ENCODE results near the gene HCK. TPM values are rescaled to one million over a fixed set of nuclear protein-coding genes. Genes with fewer than 3 reads are reported as not detected.

Gene HCK
- total RNA-seq, 2 experiments from 2014 or later: 0.67 to 1.0 TPM

DNA sequence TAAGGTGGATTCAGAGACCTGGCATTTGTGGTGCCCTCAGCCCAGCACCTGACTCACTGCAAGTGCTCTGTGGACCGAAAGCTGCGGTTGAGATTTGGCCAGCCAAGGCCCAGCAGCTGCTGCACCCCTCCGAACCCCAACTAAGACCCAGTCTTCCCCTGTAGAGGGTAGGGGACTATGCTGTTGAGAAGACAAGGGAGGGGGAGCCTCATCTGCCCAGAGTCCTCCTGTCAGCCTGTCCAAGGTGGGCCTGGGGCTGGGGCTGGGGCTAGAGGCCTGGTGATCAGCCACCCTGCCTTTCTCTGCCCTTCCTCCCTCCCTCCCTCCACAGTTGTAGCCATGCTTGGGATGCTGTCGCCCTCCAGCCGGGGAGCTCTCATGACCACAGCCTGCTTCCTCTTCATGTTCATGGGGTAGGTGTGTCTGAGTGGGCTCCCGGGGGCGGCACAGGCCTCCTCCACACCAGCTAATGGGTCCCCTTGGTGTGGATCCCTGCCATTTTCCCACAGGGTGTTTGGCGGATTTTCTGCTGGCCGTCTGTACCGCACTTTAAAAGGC lies 98.3 kb downstream of the HCK start:
- CTCF ChIA-PET: no interaction called here
- no peaks in the 10 kb centered on the region for H3K4me1 ChIP-seq (ENCODE audit: insufficient read depth, low read length)
- H3K27ac ChIP-seq (ENCODE audit: low read depth in 1 of 2, low read length in 2 of 2): no peak overlapping the region
- no peak for DNase-seq
- peaks cover 65% of the 10 kb centered on the region for H3K36me3 ChIP-seq (ENCODE audit: insufficient read depth, low read length)
- no peaks in the 10 kb centered on the region for H3K9me3 ChIP-seq (ENCODE audit: control insufficient read depth in 1 of 2, insufficient read depth in 1 of 2, low read length in 2 of 2)
- no peak overlapping the region for H3K4me3 Mint-ChIP-seq
- H3K27ac Mint-ChIP-seq: no peak overlapping the region
- POLR2A ChIA-PET: no interaction called here
- H3K27me3 ChIP-seq (ENCODE audit: control insufficient read depth in 1 of 2, insufficient read depth in 2 of 2, low read length in 2 of 2): no peaks in the 10 kb centered on the region
- no peak for ATAC-seq (ENCODE audit: poor library complexity)
- TF ChIP-seq, protein P1, sequence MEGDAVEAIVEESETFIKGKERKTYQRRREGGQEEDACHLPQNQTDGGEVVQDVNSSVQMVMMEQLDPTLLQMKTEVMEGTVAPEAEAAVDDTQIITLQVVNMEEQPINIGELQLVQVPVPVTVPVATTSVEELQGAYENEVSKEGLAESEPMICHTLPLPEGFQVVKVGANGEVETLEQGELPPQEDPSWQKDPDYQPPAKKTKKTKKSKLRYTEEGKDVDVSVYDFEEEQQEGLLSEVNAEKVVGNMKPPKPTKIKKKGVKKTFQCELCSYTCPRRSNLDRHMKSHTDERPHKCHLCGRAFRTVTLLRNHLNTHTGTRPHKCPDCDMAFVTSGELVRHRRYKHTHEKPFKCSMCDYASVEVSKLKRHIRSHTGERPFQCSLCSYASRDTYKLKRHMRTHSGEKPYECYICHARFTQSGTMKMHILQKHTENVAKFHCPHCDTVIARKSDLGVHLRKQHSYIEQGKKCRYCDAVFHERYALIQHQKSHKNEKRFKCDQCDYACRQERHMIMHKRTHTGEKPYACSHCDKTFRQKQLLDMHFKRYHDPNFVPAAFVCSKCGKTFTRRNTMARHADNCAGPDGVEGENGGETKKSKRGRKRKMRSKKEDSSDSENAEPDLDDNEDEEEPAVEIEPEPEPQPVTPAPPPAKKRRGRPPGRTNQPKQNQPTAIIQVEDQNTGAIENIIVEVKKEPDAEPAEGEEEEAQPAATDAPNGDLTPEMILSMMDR (IDR thresholded peaks at IDR 0.05): no peak
- intact Hi-C loops (cut with DNase I, micrococcal nuclease): no loop called here
- H3K9me3 Mint-ChIP-seq: no peaks in the 10 kb centered on the region
- no peak overlapping the region for H3K4me3 ChIP-seq (ENCODE audit: low read length)
- H3K36me3 Mint-ChIP-seq (ENCODE audit: low read depth): peaks cover 80% of the 10 kb centered on the region
- H3K27me3 Mint-ChIP-seq: no peaks in the 10 kb centered on the region
- H3K4me1 Mint-ChIP-seq (ENCODE audit: low read depth): no peaks in the 10 kb centered on the region

Other genes starting within 250 kb of the HCK start
- gene MYLK2, start 232.9 kb upstream of the HCK start, total RNA-seq: not detected
- gene FOXS1, start 206.6 kb upstream of the HCK start, total RNA-seq: not detected
- gene DUSP15, start 181.7 kb upstream of the HCK start, total RNA-seq: not detected
- gene TTLL9, start 181.6 kb upstream of the HCK start, total RNA-seq: not detected
- gene PDRG1, start 100.2 kb upstream of the HCK start, total RNA-seq: 1 to 10 TPM; 6.5 to 7.1 TPM
- not detected for gene XKR7, start 84.1 kb upstream of the HCK start, total RNA-seq
- not detected for gene CCM2L, start 41.8 kb upstream of the HCK start, total RNA-seq
- 10 to 100 TPM; 22.4 to 24.5 TPM for gene TM9SF4, start 57.5 kb downstream of the HCK start, total RNA-seq
- gene PLAGL2, start 155.5 kb downstream of the HCK start, total RNA-seq: 10 to 100 TPM; 15.6 to 16.9 TPM
- 1 to 10 TPM; 7.5 to 8.8 TPM for gene POFUT1, start 155.6 kb downstream of the HCK start, total RNA-seq
- 1 to 10 TPM; 7.3 TPM for gene KIF3B, start 225.4 kb downstream of the HCK start, total RNA-seq

All from CD4-positive, alpha-beta T cell (primary cell).